ENCODE results near the gene CCDC88C.

DNA sequence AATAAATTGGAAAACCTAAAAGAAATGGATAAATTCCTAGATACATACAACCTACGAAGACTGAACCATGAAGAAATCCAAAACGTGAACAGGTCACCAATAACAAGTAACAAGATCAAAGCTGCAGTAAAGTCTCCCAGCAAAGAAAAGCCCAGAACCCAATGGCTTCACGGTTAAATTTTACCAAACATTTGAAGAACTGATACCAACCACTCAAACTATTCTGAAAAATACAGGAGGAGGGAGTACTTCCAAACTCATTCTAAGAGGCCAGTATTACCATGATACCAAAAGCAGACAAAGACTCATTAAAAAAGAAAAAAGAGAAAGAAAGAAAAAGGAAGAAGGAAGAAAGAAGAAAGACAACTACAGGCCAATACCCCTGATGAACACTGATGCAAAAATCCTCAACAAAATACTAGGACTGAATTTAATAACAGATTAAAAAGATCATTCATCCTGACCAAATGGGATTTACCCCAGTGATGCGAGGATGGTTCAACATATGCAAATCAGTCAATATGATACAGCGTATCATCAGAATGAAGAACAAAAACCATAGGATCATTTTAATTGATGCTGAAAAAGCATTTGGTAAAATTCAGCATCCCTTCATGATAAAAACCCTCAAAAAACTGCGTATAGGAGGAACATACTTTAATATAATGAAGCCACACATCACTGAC is 26.9 kb upstream of the CCDC88C start:
- TF ChIP-seq EZH2 (IDR thresholded peaks at IDR 0.05; ENCODE audit: low read length): no peak
- TF ChIP-seq, protein P1, sequence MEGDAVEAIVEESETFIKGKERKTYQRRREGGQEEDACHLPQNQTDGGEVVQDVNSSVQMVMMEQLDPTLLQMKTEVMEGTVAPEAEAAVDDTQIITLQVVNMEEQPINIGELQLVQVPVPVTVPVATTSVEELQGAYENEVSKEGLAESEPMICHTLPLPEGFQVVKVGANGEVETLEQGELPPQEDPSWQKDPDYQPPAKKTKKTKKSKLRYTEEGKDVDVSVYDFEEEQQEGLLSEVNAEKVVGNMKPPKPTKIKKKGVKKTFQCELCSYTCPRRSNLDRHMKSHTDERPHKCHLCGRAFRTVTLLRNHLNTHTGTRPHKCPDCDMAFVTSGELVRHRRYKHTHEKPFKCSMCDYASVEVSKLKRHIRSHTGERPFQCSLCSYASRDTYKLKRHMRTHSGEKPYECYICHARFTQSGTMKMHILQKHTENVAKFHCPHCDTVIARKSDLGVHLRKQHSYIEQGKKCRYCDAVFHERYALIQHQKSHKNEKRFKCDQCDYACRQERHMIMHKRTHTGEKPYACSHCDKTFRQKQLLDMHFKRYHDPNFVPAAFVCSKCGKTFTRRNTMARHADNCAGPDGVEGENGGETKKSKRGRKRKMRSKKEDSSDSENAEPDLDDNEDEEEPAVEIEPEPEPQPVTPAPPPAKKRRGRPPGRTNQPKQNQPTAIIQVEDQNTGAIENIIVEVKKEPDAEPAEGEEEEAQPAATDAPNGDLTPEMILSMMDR (optimal IDR thresholded peaks at IDR 0.05 in 1 of 3, IDR thresholded peaks at IDR 0.05 in 1 of 3, conservative IDR thresholded peaks at IDR 0.05 in 1 of 3; ENCODE audit: extremely low read depth in 1 of 3, insufficient read depth in 2 of 3, low read length in 3 of 3): no peak

Measured in keratinocyte (primary cell).